Sigmoid colon (tissue), 4 donors: Measurements from ENCODE around the gene AK1.
"Not testable (repeated sequence)": the region's sequence is repeated elsewhere in the genome, so short reads cannot be mapped to it uniquely, and the experiment has no call there.

Experiments used
- CTCF ChIP-seq, 4 experiments: fragments of 450-650 bp in 3 of 4; fragments of 200-600 bp in 1 of 4; IDR thresholded peaks; one replicate each; pipeline ENCODE4 v1.5.1; 2016 to 2019; ENCODE audit warnings: antibody characterized with exemption in 4 of 4, mild to moderate bottlenecking in 3 of 4, moderate library complexity in 2 of 4
- EP300 ChIP-seq, 4 donors: sonication (generic); formaldehyde crosslinking; IDR thresholded peaks; one replicate each; pipeline ENCODE4 v1.6.1; 2017; ENCODE audit warnings: antibody characterized with exemption in 4 of 4

DNA sequence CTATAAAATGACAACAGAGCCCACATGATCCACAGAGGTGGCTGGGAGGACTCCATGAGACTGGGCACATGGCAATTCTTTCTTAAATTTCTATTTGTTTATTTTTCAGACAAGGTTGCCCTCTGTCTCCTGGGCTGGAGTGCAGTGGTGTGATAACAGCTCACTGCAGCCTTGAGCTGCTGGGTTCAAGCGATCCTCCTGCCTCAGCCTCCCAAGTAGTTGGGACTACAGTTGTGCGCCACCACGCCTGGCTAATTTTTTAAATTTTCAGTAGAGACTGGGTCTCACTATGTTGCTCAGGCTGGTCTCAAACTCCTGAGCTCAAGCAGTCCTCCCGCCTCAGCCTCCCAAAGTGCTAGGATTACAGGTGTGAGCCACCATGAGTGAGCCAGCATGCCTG lies 31.9 kb downstream of the AK1 start:
- TF ChIP-seq CTCF, EP300 (IDR thresholded peaks at IDR 0.05): not testable (repeated sequence)
